K562 (cell line): ENCODE results near the gene MOSPD3. TPM values are rescaled to one million over a fixed set of nuclear protein-coding genes. Genes with fewer than 3 reads are reported as not detected.

Source experiments
- ATAC-seq: fragments of 200-7000 bp; cut with Tn5 transposase; 3 replicates; pipeline ENCODE4 v1.9.1; 2020; ENCODE audit warnings: moderate library complexity
- BruUV-seq: library from RNA; stranded (reverse); fragments of 400-500 nt; replicated peaks from 2 replicates; lab custom pipeline; 2021; lab: Mats Ljungman, UMichigan
- CTCF ChIA-PET: fragments of 300-600 bp; formaldehyde crosslinking; extraction: SDS; loops from one replicate; lab custom pipeline; 2021; ENCODE audit warnings: low intra/inter-chr PET ratio; lab: Yijun Ruan, JAX
- POLR2A ChIA-PET: fragments of 300-600, 350-650 bp; sonication (Branson Sonifier 250); formaldehyde crosslinking; extraction: SDS; loops from one replicate; lab custom pipeline; 2021; ENCODE audit warnings: antibody characterized with exemption, inconsistent platforms; lab: Yijun Ruan, JAX
- DNase-seq, 4 experiments: peaks; one replicate each; pipeline versions ENCODE4 v3.0.0 to v3.0.0-alpha.2; 2011 to 2018; ENCODE audit warnings: low spot score in 3 of 4, mixed read lengths in 3 of 4; ENCODE audit errors: extremely low read depth in 1 of 4
- FAIRE-seq: peaks from 2 replicates; lab custom pipeline; 2011; peaks lifted over from hg19 to GRCh38; lab: Jason Lieb, UNC
- H2AFZ ChIP-seq: 2 replicates; pipeline ENCODE4 v1.6.0; 2011; ENCODE audit warnings: low read depth, low read length, control low read depth, inconsistent platforms
- H3K27ac ChIP-seq: fragments of 200-600 bp; 3 replicates; pipeline ENCODE4 v1.8.0; 2011; ENCODE audit warnings: low read depth, mild to moderate bottlenecking, control low read depth, inconsistent platforms, low read length, moderate library complexity, mixed read lengths; ENCODE audit errors: extremely low read depth
- H3K27me3 ChIP-seq, 2 experiments: fragments of 300-600 bp in 1 of 2; 2 replicates in 1 of 2; 3 replicates in 1 of 2; pipeline versions ENCODE4 v1.6.0 to v1.8.0; 2011; ENCODE audit warnings: inconsistent platforms in 2 of 2, low read length in 2 of 2, mild to moderate bottlenecking in 1 of 2, mixed read lengths in 1 of 2, moderate library complexity in 1 of 2; ENCODE audit not compliant: control insufficient read depth in 2 of 2, insufficient read depth in 2 of 2
- H3K36me3 ChIP-seq: fragments of 300-600 bp; 3 replicates; pipeline ENCODE4 v1.8.0; 2011; ENCODE audit warnings: mild to moderate bottlenecking, low read length, inconsistent platforms; ENCODE audit not compliant: control insufficient read depth, insufficient read depth
- H3K4me1 ChIP-seq, 2 experiments: fragments of 200-600 bp in 1 of 2; replicated peaks in 1 of 2; 2 replicates in 1 of 2; 3 replicates in 1 of 2; pipeline versions ENCODE4 v1.5.1 to v1.8.0; 2011; ENCODE audit warnings: inconsistent platforms in 2 of 2, low read length in 2 of 2, mild to moderate bottlenecking in 1 of 2, mixed read lengths in 1 of 2, moderate library complexity in 1 of 2; ENCODE audit not compliant: control insufficient read depth in 2 of 2, insufficient read depth in 2 of 2
- H3K4me2 ChIP-seq: 2 replicates; pipeline ENCODE4 v1.6.1; 2011; ENCODE audit warnings: low read length, control low read depth, inconsistent platforms, mixed read lengths; ENCODE audit not compliant: insufficient read depth
- H3K4me3 ChIP-seq: fragments of 200-600 bp; sonication (generic), shearing (Covaris generic); 2 replicates; pipeline ENCODE4 v1.5.1; 2016; ENCODE audit warnings: control low read depth, inconsistent platforms
- H3K79me2 ChIP-seq: fragments of 200-600 bp; 3 replicates; pipeline ENCODE4 v1.8.0; 2011; ENCODE audit warnings: low read length, inconsistent platforms; ENCODE audit not compliant: control insufficient read depth, insufficient read depth
- H3K9ac ChIP-seq, 2 experiments: 2 replicates each; pipeline versions ENCODE4 v1.6.0 to v1.6.1; 2011; ENCODE audit warnings: low read depth in 2 of 2, low read length in 2 of 2, control low read depth in 1 of 2, inconsistent platforms in 1 of 2, mild to moderate bottlenecking in 1 of 2, mixed read lengths in 1 of 2; ENCODE audit not compliant: insufficient read depth in 1 of 2
- H3K9me1 ChIP-seq: one replicate; pipeline ENCODE4 v1.6.0; 2011; ENCODE audit warnings: inconsistent platforms, mild to moderate bottlenecking, low read length, moderate library complexity; ENCODE audit not compliant: control insufficient read depth, insufficient read depth
- H3K9me3 ChIP-seq: replicated peaks from 2 replicates; pipeline ENCODE4 v1.5.1; 2011; ENCODE audit warnings: low read depth, low read length, inconsistent platforms; ENCODE audit not compliant: control insufficient read depth, insufficient read depth
- H4K20me1 ChIP-seq: replicated peaks from 2 replicates; pipeline ENCODE4 v1.6.1; 2011; ENCODE audit warnings: low read length, inconsistent platforms, mixed read lengths; ENCODE audit not compliant: control insufficient read depth, insufficient read depth
- CEBPB ChIP-seq: fragments of 450-650 bp; IDR thresholded peaks from 2 replicates; pipeline ENCODE4 v1.6.1; 2016; ENCODE audit warnings: missing genetic modification characterization, missing compliant biosample characterization
- ERF ChIP-seq: fragments of 450-650 bp; formaldehyde crosslinking; IDR thresholded peaks from 2 replicates; pipeline ENCODE4 v1.4.0; 2020; ENCODE audit warnings: mild to moderate bottlenecking, mixed read lengths
- NR2C2 ChIP-seq, 2 experiments: fragments of 200-800 bp in 1 of 2; sonication (Bioruptor generic) in 1 of 2; sonication (generic) in 1 of 2; formaldehyde crosslinking in 1 of 2; IDR thresholded peaks; 2 replicates each; pipeline versions ENCODE4 v1.6.1 to v1.8.0; 2016 to 2022; ENCODE audit warnings: mild to moderate bottlenecking in 1 of 2, missing compliant biosample characterization in 1 of 2, missing genetic modification characterization in 1 of 2, missing genetic modification reagents in 1 of 2
- SPI1 ChIP-seq: IDR thresholded peaks from 2 replicates; pipeline ENCODE4 v1.6.1; 2011; ENCODE audit warnings: low read depth, low read length, control low read depth, borderline replicate concordance
- WGBS: fragments of 100-300 bp; shearing (Covaris generic); methylation state at CpG from one replicate; pipeline ENCODE4 v1.1.6; 2016; ENCODE audit warnings: low coverage, mixed read lengths; ENCODE audit not compliant: insufficient coverage; ENCODE audit errors: missing lambda C conversion rate; 5-methylcytosine and 5-hydroxymethylcytosine counted together
- in situ Hi-C: fragments of 300-500 bp; cut with MboI; formaldehyde crosslinking; loops from 4 replicates; pipeline ENCODE4 v1.15.0; 2018; ENCODE audit warnings: inconsistent platforms, mixed read lengths
- intact Hi-C: fragments of 100-400 bp; cut with micrococcal nuclease; formaldehyde crosslinking; loops from 2 replicates; pipeline ENCODE4 v1.14.2; 2022
- polyA plus RNA-seq, 8 experiments: library from polyadenylated mRNA; depleted of rRNA in 4 of 8; stranded (reverse) in 5 of 8; unstranded in 3 of 8; fragments of >200 nt; fragmentation: Nextera tagmentation in 2 of 8; fragmentation: Illumina TruSeq in 1 of 8; extraction: Ambion mirVana in 2 of 8; extraction: Trizol in 1 of 8; gene quantifications; 2 replicates each; pipeline versions ENCODE4 v1.2.1 to v1.2.3, GENCODE V29; 2011 to 2014; ENCODE audit warnings: inconsistent platforms in 1 of 8, missing spikeins in 1 of 8
- total RNA-seq, 7 experiments: library from RNA; depleted of rRNA in 6 of 7; stranded (reverse); fragments of >200 nt in 6 of 7; fragmentation: Illumina TruSeq in 2 of 7; extraction: Trizol in 2 of 7; gene quantifications; 2 replicates each; pipeline versions ENCODE4 v1.2.1 to v1.2.3, GENCODE V29; 2011 to 2021; ENCODE audit warnings: low replicate concordance in 1 of 7

MOSPD3 gene
- total and polyA plus RNA-seq, 9 of the 15 experiments (the other 6 are each of a cell fraction or from before 2014, with no cell fraction given): 1.4 to 32.1 (median 7.3) TPM

- 62% methylated on average over 6 of the region's 15 CpGs for WGBS
- DNase-seq (peak in 3 of 4 experiments; percentile 45 to 50 (median 50)), ATAC-seq (no peak), FAIRE-seq (no peak)
- Histone ChIP-seq H3K27ac (peak overlapping the region; percentile 88; the same call in 2 of the 3 replicates), H3K36me3 (peaks cover 49% of the 10 kb centered on the region), H3K9ac (peak overlapping the region; percentile 90 to 97; a peak in 2 of 4 replicates), H3K9me3 (no peaks in the 10 kb centered on the region), H2AFZ (no peak overlapping the region), H3K79me2 (peaks cover 31% of the 10 kb centered on the region), H3K27me3 (no peaks in the 10 kb centered on the region), H3K4me2 (peak overlapping the region; percentile 90), H4K20me1 (peaks cover 24% of the 10 kb centered on the region), H3K4me1 (peaks cover 26 to 61% of the 10 kb centered on the region in 2 experiments), H3K4me3 (peak overlapping the region; percentile 75), H3K9me1 (peaks cover 12% of the 10 kb centered on the region)
- TF ChIP-seq SPI1 (peak; percentile 94), NR2C2 (CRISPR knock-in tag; IDR thresholded peaks at IDR 0.05) (no peak), NR2C2 (tag; IDR thresholded peaks at IDR 0.05) (0 out of 2 replicates have a peak, but pooled peaks have one; percentile 1), CEBPB (tag) (no peak), ERF (CRISPR knock-in tag) (0 out of 2 replicates have a peak, but pooled peaks have one; percentile 49)
- intact Hi-C loops (no loop called here), in situ Hi-C loops (no loop called here)
- ChIA-PET POLR2A (interaction anchor here (0.5 to 3.5 kb wide), 11 partner anchors 7 to 242 kb away, joined by 3 to 27 read pairs (median 3); partner anchors contain the start of genes MEPCE and ZCWPW1), CTCF (no interaction called here)
- BruUV-seq: no TSS peak
Measured at GRCh38 chr7:100584054-100584682, 28.2 kb upstream of the MOSPD3 start.
